ENCODE measurements around the gene AKAIN1. TPM values are rescaled to one million over a fixed set of nuclear protein-coding genes. Genes with fewer than 3 reads are reported as not detected.

Gene AKAIN1, protein sequence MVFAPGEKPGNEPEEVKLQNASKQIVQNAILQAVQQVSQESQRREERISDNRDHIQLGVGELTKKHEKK
- total RNA-seq (ENCODE audit: low replicate concordance): not detected in 2 replicates

DNA sequence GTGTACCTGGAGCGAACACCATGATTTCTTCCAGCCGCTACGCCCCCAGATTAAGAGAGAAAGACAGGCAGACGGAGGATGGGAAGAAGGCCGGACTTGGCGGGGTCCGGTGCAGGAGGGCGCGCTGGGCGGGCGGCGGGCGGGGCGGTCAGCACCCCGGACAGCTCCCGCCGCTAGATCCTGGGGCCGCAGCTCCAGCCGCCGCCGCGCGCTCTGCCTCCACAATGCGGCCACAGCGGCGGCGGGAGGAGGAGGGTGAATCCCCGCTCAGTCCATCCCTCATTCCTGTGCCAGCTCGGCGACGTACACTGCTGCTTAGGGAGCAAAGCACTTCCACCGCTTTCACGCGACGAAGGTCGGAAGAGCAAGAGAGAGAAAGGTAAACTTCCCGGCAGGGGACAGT, at the start of gene AKAIN1:
Gene AKAIN1 (minus strand): TSS at position 226 of the 403 bp plus-strand sequence. CDS start 204 bp downstream, at position 22.

Other genes starting within 250 kb of the AKAIN1 start
- 7.7 and 9.5 TPM in 2 replicates for gene ZBTB14, start 98.5 kb upstream of the AKAIN1 start, total RNA-seq (ENCODE audit: low replicate concordance)

Data from smooth muscle cell of the coronary artery (primary cell).